Heart left ventricle (tissue), 13 donors: ENCODE results near the gene COL27A1.

Experiments used
- POLR2A ChIP-seq, 2 donors: fragments of 450-650 bp; IDR thresholded peaks; one replicate each; pipeline ENCODE4 v1.6.1; 2017; ENCODE audit warnings: antibody characterized with exemption in 2 of 2, mild to moderate bottlenecking in 2 of 2, moderate library complexity in 2 of 2
- TF ChIP-seq, protein P1 (sequence below), 12 donors: fragments of 200-600 bp; sonication (generic) in 4 of 12; IDR thresholded peaks; one replicate each; pipeline versions ENCODE4 v1.5.0 to v1.8.0; 2018 to 2022; ENCODE audit warnings: antibody characterized with exemption in 12 of 12, mild to moderate bottlenecking in 5 of 12
- donor health status: ischemic (EF 13 %, LVEDD 7.1; RV severe dilation, severe dysfunction).
- donor health status: DM: no; HTN: yes; CAD: no.
- donor health status: DM: no; HTN: no; CAD: no.
- donor health status: ischemic (EF 25% LVEDD 6.9; RV normal size, moderate dysfunction).
- donor health status: ischemic (EF 25% LVEDD 5.7; RV mildly dilated, moderate dysfunction).
- donor health status: ischemic (EF 35%, LVEDD 5.7; RV mildly dilated, moderate dysfunction).
- donor health status: nonischemic (EF 11% LVEDD 7.7; RV severe dilation, severe dysfunction).
- donor health status: DM: yes; HTN: yes; CAD: no.
- donor health status: PGD.
- donor health status: ischemic (EF 29% LVEDD 5.4; RV normal size, mild dysfunction).
- donor health status: nonischemic (EF 23%, LVEDD 6.1; RV moderate dilation, normal function).

DNA sequence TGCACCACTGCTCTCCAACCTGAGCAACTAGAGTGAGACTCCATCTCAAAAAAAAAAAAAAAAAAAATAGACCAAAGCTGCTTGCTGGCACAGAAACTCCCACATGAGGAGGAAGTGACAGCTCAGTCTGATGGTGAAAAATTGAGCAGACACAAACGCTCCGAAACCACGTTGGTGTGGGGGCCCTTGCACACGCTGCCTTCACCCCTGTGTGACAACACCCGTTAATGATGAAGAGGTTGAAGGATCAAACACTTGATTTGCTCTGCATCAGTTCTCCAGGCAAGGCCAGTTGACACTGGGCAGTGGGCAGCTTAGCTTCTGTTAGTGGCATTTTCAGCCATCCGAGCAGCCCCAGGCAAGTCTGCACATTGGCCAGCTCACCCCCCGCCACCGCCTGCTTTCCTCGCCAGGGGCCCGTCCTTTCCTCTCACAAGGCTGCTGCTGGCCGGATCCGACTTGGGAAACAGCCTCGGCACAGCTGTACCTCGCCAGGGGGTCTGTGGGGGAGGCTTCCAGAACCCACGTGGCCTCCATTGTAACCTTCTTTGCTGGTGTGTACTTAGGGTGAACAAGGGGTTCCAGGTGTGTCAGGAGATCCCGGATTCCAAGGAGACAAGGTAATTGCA lies 79.8 kb downstream of the COL27A1 start:
- TF ChIP-seq POLR2A (IDR thresholded peaks at IDR 0.05), result no peak
- TF ChIP-seq, protein P1, sequence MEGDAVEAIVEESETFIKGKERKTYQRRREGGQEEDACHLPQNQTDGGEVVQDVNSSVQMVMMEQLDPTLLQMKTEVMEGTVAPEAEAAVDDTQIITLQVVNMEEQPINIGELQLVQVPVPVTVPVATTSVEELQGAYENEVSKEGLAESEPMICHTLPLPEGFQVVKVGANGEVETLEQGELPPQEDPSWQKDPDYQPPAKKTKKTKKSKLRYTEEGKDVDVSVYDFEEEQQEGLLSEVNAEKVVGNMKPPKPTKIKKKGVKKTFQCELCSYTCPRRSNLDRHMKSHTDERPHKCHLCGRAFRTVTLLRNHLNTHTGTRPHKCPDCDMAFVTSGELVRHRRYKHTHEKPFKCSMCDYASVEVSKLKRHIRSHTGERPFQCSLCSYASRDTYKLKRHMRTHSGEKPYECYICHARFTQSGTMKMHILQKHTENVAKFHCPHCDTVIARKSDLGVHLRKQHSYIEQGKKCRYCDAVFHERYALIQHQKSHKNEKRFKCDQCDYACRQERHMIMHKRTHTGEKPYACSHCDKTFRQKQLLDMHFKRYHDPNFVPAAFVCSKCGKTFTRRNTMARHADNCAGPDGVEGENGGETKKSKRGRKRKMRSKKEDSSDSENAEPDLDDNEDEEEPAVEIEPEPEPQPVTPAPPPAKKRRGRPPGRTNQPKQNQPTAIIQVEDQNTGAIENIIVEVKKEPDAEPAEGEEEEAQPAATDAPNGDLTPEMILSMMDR (IDR thresholded peaks at IDR 0.05), result no peak
